HG02610 (cell line): Measurements from ENCODE around the gene AAK1.
"Not testable (repeated sequence)": the region's sequence is repeated elsewhere in the genome, so short reads cannot be mapped to it uniquely, and the experiment has no call there.

Experiments
- ATAC-seq: cut with Tn5 transposase; IDR thresholded peaks from one replicate; pipeline ENCODE4 v1.9.1; 2021; ENCODE audit warnings: mild to moderate bottlenecking, moderate library complexity; ENCODE audit not compliant: unreplicated experiment

Gene AAK1

DNA sequence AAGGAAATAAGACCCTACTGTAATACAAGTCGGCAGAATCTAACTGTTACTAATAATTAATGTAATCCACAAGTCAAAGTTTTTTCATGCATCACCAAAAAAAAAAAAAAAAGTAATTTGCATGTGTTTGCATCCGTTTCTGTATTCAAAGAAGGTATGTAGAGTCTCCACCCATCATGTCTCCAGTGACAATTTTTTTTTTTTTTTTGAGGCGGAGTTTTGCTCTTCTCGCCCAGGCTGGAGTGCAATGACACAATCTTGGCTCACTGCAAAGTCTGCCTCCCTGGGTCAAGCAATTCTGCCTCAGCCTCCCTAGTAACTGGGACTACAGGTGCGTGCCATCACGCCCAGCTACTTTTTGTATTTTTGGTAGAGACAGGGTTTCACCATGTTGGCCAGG, 182.1 kb downstream of the AAK1 start:
- no peak for ATAC-seq

DNA sequence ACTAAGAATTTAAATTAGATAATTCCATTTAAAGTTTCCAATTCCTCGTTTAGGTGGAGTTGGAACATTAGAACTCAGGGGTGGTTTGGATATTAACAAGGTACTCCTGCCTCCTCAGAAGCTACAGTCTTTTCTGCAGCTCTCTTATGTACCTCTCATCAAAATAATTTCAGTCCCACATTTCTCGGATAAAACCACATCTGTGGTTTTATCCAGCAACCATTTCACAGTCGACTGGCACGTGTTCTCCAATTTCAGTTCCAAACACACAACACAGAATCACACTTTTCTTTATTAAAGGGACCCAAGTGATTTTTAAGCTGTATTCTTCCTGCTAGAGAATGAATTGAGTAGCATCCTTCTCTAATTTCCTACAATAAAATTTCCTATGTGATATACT, 183.6 kb downstream of the AAK1 start:
- ATAC-seq, result no peak

DNA sequence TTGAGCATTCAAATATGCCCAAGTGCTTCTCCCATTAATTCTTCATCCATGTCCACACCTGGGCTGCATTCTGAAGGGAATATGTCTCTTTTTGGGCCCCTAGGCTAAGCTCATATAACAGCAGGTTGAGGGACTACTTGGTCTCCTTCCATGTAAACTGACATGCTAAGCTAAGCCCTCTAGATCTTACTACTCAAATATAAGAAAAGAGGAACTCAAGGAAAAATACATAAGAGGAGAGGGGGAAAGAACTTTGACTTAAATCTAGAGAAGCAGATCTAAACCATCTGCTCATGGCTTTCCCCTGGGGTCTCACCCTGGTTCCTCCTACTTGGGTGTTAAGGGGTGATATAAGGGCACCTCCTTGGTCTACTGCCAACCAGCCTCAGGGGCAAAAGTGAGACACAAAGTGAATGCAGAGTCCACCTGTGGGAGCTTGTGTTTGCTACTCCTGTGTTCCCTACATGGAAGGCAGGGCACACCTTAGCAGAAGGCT, 186.5 kb downstream of the AAK1 start:
- peak; percentile 35 for ATAC-seq

DNA sequence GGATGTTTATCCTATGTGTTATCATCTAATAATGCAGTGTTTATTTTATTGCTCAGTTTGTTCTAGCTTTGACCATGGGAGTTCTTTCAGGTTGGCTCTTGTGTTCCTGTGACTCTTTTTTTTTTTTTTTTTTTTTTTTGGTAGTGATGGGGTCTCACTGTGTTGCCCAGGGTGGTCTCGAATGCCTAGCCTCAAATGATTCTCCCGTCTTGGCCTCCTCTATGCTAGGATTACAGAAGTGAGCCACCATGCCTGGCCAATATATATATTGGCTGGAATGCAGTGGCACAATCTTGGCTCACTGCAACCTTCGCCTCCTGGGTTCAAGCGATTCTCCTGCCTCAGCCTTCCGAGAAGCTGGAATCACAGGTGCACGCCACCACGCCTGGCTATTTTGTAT, 187.4 kb downstream of the AAK1 start:
- ATAC-seq, result no peak

DNA sequence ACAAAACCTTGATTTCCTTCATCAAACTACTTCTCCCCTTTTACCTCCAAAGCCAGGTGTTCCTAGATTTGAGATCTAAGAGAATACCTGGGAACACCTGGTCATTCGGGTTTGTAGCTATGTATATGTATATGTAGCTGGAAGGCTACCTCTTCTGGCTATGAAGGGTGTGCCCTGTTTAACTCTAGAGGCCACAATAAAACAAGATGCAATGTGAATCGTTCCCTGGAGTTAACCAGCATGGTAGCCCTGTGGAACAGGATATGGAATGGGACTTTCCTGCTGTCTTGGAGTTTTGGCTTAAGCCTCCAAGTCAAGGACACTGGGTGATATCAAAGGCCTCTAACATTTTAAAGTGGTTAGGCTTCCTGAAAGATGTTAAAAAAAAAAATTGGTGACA, 188.6 kb downstream of the AAK1 start:
- ATAC-seq, result no peak

DNA sequence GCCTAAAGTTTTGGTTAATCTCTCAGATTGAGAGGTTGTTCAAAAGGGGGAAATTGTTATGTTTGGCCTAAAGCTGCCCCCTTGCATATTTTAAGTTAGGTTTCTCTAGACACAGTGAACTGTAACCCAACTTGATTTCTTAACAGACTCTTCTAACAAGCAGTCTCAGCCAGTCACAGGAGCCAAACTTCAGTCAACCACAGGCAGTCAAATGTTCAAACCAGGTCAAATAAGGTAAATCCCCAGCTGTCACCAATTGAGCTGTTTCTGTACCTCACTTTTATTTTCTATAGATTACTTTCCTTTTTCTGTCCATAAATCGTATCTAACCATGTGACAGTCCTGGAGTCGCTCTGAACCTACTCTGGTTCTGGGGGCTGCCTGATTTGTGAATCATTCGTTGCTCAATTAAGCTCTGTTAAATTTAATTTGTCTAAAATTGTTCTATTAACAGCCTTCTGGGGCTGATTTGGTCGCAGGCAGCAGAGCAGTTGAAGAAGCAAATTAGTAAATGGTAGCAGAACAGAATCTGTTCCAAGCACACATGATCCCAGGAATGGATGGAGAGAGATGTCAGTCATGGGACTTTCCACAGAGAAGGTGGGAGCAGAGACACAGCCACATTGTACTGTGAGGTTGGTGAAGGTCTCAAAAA, 189.9 kb downstream of the AAK1 start:
- ATAC-seq, result peak; percentile 91

DNA sequence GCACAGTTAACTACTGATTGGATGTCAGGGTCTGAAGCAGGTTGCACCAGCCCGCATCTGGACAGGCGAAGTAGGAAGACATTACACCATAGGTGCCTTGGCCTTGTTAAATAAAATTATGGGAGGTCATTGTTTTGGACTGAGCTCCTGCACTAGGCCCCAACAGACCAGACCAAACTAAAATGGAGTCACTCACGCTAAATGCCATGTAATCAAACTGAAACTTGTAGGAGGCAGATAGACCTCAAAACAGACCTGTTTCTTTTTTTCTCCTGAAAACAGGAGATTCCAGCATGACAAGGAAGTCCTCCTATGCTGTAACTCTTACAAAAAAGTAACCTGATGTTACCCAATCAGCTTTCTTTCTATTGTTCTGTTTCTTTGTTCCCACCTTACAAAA, 190.9 kb downstream of the AAK1 start:
- ATAC-seq, result no peak

DNA sequence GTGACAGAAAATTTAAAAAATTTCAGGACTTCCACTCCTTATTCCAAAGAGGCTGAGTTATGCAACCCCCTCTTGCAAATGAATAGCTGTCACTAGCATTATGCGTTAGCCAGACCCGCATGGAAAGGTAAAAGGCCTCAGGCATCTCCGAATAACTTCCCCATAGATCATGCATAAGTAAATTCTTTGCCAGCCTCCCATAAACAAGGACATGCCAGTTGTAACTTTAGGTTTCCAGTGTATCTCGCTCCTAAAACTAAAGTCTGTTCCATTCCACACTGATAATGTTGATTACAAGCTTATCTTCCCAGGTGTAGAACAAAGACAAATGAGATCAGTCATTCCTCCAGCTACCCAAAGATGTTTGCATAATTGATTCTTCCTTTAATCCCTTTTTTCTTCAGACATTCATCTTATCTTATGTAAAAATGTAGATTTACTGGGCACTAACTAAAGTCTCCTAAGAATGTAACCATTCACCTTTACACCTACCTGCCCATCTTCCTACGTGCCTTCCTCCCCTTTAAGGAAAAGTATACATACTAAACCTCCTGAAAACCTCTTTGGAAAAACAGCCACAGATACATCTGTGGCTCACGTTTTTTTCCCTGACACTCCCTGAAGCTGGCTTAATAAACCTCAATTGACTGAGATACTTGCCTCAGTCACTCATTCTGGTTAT, 192.7 kb downstream of the AAK1 start:
- ATAC-seq, result no peak

DNA sequence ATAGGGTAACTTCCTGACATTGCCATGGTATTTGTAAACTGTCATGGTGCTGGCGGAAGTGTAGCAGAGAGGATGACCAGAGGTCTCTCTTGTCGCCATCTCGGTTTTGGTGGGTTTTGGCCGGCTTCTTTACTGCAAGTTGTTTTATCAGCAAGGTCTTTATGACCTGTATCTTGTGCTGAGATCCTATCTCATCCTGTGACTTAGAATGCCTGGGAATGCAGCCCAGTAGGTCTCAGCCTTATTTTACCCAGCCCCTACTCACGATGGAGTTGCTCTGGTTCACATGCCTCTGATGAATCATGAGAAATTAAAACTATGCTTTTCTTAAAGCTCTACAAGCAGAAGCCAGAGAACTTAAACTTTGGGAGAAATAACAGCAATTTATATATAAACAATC, 193.6 kb downstream of the AAK1 start:
- ATAC-seq, result no peak

DNA sequence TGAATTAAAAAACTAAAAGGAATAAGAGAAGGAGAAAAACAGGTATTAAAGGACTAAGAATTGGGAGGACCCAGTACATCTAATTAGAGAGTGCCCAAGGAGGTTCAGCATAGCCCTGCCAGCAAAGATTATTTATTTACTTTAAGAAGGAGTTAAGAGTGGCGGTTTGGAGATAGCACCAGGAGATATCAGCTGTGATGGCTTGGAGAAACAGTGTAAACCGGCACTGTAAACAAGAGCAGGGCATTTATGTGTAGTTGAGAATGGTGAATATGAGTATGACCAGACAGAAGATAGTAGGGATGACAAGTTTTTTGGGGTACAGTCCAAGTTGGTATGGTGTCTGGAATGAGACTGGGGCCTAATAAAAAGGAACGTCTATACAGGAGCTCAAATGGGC, 199.9 kb downstream of the AAK1 start:
- ATAC-seq, result not testable (repeated sequence)

DNA sequence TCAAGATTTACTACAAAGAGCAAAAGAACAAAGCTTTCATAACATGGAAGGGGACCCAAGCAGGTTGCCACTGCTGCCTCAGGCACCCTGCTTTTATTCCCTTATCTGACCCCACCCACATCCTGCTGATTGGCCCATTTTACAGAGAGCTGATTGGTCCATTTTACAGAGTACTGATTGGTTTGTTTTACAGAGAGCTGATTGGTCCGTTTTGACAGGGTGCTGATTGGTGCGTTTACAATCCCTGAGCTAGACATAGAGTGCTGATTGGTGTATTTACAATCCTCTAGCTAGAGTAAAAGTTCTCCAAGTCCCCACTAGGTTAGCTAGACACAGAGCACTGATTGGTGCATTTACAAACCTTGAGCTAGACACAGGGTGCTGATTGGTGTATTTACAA, 204.0 kb downstream of the AAK1 start:
- not testable (repeated sequence) for ATAC-seq

DNA sequence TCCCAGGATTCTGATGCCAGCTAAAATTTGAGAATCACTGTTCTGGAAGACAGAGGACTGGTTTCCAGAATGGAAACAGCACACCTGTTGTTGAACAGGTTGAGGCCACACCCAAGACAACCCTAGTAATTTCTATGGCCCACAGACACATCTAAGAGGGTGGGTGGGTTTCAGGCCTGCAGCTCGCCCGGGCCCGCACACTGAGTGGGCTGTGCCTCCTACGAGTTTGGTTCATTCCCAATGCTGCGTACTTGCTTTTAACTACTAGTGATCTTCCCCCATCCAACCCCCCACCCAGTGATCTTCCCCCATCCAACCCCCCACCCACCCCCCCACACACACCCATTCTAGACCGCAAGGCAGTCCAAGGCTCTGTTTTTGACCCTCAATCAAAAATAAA, 205.0 kb downstream of the AAK1 start:
- no peak for ATAC-seq

DNA sequence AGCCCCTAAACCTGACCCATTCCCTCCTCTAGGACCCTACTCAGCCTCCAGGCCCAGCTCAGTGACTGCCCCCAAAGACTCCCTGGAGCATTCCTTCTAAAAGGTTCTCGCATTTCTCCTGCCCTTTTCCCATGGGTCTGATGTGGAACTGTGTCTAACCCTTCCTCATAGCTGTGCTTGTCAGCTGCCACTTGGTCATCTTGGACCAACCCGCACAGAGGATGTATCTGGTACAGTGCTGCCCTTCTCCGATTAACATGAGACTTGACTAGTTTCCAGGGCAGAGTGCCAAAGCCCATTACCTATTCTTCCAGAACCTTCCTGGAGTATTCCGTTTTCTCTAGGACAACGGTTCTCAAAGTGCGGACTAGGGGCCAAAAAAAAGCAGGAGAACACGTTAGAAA, 205.8 kb downstream of the AAK1 start:
- no peak for ATAC-seq

DNA sequence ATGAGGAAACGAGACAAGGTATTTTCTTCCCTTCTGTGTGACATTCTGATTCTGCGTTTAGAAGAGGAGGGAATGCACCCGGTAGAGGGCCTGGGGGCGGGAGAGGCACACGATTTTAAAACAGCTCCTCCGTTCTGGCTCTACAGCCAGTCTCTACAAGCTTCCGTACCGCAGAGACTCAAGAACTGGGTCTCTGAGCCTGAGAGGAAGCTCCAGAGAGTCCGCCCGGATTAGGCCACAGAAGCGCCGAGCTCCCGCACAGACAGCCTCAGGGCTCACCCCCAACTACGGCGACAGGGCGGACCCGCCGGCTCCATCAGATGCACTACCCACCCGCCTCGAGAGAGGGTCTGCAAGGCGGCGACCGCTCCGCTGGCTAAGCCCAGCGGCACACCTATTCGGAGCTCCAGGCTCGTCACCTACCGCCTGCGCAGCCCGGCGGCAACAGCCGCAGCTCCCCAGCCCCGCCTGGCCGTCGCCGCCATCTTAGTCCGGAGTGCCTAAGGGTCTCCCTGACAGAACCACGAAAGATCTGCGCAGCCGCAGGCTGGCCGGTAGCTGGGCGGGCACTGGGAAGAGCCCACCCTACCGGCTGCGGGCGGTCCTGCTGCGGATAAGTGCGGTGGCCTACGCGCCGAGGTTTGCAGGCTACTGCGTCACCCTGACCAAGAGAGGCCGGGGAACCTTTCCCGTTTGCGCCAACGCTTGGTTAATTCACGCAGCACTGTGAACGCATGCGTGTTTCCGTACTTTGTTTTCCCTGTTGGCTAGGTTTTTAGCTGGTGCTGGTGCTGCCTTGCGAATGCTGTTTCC, 206.4 kb downstream of the AAK1 start, which contains the start of gene NFU1:
NFU1 (minus strand) TSS at position 498 of the 813 bp plus-strand sequence; CDS start at position 485, 13 bp downstream.
- peak; percentile 97 for ATAC-seq

DNA sequence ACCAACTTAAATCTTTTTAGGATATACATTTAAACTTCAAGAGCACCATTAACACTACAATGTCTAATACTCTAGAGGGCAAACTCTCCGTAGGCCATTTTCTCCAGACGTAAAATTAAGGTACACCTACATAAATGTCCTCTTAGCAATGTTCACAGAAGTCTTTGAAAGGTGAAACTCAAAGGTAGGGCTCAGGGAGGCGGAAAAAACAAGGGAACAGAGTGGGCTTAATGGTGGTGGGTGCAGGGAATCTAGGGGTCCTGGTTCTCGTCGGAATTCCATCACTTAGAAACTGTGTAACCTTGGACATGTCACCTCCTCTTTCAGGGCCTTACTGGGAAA, 207.0 kb downstream of the AAK1 start:
- no peak for ATAC-seq

DNA sequence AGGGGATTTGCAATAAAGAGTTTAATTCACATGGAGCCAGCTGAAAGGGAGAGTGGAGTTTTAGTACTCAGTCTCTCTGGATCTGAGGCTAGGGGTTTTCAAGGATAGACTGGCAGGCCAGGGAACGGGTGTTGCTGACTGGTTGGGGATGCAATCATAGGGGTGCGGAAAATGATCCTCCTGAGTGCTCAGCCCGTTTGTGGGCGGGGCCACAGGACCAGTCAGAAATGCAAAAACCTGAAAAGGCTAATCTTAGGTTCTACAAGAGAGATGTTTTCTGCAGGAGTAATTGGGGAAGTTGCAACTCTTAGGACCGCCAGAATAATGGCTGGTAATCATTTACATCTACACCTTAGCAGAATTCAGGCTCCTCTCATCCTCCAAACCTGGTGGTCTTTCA, 208.8 kb downstream of the AAK1 start:
- no peak for ATAC-seq

DNA sequence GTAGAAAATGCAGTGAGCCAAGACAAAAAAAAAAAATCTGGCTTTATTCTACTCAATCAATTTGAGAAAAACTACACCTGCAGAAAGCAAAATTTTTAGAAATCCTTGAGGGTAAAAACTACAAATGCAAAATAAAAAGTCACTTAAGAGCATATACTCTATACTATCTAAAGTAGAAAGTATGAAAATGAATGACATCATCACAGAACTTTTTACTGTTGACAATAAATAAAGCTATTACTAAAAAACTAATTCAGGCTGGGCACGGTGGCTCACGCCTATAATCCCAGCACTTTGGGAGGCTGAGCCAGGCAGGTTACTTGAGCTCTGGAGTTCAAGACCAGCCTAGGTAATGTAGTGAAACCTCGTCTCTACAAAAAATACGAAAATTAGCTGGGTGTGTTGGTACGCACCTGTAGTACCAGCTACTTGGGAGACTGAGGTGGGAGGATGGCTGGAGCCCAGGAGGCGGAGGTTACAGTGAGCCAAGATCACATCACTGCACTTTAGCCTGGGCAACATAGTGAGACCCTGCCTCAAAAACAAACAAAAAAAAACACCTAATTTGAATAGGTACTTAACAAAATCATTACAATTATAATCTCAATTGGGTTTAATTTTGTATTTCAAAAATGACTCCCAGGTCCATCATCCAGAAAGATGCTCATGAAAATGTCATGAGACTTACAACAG, 213.9 kb downstream of the AAK1 start:
- no peak for ATAC-seq

DNA sequence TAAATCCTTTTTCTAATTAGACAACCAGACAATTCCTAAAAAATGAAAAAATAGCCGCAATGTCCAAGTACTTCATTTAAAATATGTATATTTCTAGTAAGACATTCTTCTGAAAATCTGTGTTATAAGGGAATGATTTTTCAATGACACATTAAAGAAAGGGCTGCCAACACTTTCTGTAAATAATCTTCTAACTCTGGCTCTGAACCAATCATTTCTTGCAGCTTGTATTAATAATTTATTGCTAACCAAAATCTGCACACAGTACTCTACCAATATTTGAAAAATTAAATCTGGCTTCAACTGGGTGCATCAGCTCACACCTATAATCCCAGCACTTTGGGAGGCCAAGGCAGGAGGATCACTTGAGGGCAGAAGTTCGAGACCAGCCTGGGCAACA, 214.6 kb downstream of the AAK1 start:
- no peak for ATAC-seq

DNA sequence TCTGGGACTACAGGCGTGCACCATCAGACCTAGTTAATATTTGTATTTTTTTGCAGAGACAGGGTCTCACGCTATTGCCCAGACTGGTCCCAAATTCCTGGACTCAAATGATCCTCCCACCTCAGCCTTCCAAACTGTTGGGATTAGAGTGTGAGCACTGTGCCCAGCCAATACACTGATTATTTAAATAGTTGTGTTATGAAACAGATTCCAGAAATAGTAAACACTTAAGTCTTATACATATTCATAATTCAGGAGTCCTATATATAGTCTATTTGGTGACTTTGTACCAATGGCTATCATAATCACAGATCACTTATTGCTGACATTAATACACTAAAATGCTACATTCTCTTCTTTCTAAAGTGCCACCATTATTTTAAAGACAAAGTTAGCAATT, 219.1 kb downstream of the AAK1 start:
- no peak for ATAC-seq

DNA sequence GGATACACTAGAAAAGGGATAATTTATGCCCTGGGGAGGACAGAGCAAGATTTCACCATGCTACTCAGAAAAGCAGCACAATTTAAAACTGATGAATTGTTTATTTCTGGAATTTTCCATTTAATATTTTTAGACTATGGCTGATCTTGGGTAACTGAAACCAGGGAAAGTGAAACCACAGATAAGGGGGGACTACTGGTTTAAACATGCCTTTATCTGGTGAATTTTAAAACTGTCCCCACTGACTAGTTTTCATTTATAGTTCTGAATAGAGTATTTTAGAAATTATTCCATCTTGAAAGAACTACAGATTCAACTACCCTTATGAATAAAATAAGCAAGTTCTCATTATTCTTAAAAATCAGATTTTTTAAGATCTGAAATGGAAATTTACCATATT, 221.3 kb downstream of the AAK1 start:
- ATAC-seq, result no peak

DNA sequence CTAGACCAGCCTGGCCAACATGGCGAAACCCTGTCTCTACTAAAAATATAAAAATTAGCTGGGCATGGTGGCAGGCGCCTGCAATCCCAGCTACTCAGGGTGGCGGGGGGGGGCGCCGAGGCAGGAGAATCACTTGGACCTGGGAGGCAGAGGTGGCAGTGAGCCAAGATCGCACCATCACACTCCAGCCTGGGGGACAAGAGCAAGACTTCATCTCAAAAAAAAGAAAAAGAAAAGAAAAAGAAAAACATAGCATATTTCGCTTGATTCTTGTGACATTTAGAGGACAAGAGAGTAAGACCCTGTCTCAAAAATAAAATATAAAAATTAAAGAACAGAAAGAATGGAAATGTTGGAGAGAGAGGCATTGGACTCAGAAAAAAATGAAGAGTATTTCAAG, 224.4 kb downstream of the AAK1 start:
- not testable (repeated sequence) for ATAC-seq
